ENCODE measurements around the gene PPIL1.
"Not testable (repeated sequence)": the region's sequence is repeated elsewhere in the genome, so short reads cannot be mapped to it uniquely, and the experiment has no call there.

The PPIL1 gene

DNA sequence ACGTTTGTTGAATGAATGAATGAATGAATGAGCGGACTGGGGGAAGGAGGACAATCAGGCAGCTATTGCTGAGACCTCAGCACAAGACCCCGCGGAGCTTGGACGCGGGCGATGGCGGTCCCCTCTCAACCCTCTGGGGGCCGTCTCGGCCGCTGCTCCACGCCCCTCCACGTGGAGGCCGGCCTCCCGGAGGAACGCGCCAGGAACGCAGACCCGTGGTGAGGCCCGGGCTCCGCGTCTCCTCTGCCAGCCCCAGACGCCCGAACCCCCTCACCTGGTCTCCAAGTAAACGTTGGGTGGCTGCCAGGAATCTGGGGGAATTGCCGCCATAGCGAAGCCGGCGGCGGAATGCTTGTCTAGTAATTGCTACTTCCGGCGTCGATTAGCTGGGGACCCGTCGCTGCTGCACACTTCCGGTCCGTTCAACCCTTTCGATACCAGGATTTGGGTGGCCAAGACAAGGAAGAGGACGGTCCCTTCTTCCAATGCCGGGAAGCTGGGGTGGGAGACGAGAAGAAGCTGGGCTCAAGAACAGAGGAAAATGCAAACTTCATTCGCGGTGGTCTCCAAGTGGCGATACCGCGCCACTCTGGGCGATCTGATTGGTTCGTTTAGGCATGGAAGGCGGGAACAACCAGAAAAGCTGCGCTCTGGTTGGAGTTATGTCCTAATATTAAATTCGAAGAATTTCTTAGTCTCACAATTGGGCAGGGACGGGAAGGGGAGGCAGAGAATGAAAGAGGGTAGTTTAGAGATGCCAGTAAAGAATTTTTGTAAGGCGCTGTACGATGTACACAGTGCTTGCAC, at the start of gene PPIL1:
PPIL1 (minus strand) TSS at position 361 of the 807 bp plus-strand sequence; CDS start at position 330, 31 bp downstream.
- DNase-seq = peak; percentile 95 to 99 (median 96)

GRCh38 chr6:36924131-36924530, 49.5 kb upstream of the PPIL1 start:
- no peak for DNase-seq

GRCh38 chr6:36920546-36920945, 45.9 kb upstream of the PPIL1 start:
- DNase-seq = no peak

DNA sequence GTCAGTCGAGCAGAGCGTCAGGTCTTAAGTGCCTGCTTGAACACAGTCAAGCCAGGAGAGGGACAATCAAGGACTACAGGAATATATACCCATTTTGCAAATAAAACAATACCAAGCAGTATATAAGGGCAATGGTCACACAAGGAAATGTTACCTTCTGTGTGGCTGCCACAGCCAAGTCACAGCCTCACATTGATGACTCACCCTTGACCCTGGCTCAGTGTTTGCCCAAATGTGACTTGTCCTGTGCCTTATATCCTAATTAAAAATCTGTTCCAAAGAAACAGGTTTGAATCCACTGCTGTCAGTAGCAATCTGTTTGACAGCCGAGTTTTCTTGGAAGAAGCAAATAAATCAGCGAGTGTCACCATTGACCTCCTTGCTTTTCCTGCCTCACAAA, 45.4 kb upstream of the PPIL1 start:
- no peak for DNase-seq

DNA sequence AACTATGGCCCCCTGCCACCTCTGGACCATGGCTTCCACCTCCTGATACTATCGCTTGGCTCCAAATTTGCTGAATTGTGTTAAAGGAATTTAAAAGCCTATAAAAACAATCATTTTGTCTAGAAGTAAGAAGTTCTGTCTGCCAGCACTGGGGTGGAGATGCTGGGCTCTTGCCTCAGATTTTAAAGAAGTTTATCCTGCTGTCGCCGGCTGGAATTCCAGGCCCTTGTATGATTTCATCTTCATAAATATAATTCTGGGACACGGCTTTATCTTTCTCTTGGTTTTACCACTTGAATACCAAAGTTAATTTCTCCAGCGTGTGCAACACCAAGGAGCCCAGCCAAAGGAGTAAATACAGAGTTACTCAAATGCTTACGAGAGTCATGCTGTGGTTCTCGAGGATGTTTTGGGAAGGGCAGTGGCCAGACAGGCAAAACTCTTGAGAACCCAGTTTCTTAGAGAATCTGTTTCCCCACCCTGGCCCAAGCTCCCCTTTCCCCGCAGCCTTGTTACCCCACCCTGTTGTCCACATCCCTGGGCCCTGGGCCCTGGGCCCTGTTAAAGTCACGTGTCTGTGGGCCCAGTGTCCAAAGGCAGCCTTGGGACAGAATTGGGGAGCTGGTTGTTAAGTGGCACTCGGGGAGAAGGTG, 43.1 kb upstream of the PPIL1 start:
- no peak for DNase-seq

DNA sequence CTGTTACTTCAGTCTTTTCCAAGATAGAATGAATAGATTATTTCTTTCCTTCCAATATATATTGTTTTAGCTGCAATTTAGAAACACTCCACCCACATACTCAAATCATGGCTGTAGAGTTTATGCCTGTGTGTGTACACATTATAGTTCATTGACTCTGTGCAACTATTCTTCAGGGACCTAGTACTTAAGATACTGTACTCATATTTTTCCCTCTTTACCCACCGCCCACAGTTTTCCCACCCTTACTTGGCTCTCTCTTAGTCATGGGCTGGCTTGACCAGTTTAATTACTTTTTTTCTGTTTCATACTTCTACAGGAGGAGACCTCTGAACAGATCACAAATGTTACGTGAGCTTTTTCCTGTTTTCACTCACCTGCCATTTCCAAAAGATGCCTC, 41.5 kb upstream of the PPIL1 start:
- DNase-seq = no peak

- no peak for DNase-seq
Measured at GRCh38 chr6:36915599-36915998, 41.0 kb upstream of the PPIL1 start.

- no peak for DNase-seq
Measured at GRCh38 chr6:36914227-36914794, 39.7 kb upstream of the PPIL1 start.

DNA sequence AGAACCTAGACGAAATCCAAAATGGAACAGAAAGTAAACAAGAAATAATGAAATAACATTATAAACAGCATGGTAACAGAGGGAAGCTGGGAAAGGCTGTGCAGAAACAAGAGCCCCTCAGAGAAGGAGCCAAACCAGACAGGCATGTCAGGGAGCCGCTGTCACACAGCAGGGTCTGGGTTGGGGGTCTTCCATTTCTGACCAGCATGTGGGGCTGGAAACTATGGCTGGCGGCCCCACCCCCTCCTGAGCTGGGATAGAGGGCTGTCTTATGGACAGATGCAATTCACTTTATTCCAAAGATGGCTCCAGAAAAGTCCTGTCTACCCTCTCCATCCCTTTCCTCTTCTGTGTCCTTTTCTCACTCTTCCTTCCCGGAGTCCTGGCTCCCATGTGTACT, 38.5 kb upstream of the PPIL1 start:
- DNase-seq = no peak

- DNase-seq = no peak
Measured at GRCh38 chr6:36912586-36912985, 38.0 kb upstream of the PPIL1 start.

GRCh38 chr6:36912030-36912454, 37.4 kb upstream of the PPIL1 start:
- DNase-seq = no peak

DNA sequence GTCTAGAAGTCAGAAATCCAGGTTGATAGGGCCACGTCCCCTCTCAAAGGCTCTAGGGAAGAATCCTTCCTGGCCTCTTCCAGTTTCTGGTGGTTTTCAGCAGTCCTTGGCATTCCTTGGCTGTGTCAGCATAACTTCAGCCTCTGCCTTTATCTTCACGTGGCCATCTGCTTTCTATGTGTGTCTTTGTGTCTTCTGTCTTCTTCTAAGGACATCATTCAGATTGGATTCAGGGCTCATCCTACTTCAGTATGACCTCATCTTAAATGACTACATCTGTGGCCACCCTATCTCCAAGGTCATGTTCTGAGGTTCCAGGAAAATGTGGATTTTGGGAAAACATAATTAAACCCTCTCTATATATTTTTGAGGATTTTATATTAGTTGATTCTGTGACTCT, 34.1 kb upstream of the PPIL1 start:
- no peak for DNase-seq

DNA sequence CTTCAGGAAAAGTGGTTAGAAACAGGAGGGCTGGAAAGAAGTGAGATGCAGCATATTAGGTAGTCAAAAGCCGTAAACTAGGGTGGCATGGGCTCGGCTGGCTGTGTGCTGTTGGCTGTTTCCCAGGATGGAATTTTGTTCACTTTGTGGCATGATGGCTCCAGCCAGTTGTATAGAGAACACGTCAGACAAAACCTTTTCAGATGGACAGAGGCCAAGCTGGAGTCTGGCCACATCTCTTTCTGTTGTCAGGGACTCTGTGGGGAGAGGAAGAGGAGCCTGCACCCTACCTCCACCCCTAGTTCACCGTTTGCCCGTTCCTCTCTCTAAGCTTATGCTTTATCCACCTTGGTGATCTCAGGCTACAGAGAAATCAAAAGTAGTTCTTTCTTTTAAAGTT, 33.2 kb upstream of the PPIL1 start:
- DNase-seq = no peak

DNA sequence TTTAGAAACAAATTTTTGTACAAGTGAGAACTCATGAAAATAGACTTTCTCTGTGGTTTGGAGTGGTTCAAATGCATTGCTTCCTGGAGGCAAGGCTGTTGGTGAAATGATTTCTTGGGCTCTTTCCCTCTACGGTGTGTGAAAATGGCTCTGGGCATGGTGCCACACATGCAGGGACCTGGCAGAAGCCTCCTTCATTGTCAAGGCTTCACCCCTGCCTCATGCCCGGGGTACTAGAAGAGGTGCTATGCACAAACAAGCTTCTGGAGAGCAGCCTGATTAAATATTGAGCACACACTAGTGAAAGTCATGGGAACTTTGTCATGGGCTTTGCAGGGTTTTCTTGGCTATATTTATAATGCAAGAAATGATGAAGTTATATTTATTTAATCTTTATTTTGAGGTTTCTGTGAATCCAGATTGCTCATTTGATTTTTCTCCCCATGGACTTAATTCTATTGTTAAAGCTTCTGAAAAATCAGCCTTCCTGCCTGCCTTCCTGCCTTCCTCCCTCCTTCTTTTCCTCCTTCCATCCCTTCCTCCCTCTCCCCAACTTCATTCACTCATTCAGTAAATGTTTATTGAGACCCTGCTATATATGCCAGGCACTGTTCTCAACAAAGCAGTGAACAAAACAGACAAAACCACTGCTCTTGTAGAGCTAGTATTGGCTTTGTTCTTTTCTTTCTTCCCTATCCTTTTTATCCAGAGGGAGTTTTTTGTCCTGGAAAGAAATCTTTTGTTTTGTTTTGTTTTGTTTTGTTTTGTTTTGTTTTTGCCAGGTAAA, 32.1 kb upstream of the PPIL1 start:
- DNase-seq = peak in 1 of 3 experiments; percentile 3

- no peak for DNase-seq
Measured at GRCh38 chr6:36904851-36905393, 30.3 kb upstream of the PPIL1 start.

- DNase-seq = no peak
Measured at GRCh38 chr6:36904114-36904513, 29.5 kb upstream of the PPIL1 start.

GRCh38 chr6:36897609-36898008, 23.0 kb upstream of the PPIL1 start:
- no peak for DNase-seq

DNA sequence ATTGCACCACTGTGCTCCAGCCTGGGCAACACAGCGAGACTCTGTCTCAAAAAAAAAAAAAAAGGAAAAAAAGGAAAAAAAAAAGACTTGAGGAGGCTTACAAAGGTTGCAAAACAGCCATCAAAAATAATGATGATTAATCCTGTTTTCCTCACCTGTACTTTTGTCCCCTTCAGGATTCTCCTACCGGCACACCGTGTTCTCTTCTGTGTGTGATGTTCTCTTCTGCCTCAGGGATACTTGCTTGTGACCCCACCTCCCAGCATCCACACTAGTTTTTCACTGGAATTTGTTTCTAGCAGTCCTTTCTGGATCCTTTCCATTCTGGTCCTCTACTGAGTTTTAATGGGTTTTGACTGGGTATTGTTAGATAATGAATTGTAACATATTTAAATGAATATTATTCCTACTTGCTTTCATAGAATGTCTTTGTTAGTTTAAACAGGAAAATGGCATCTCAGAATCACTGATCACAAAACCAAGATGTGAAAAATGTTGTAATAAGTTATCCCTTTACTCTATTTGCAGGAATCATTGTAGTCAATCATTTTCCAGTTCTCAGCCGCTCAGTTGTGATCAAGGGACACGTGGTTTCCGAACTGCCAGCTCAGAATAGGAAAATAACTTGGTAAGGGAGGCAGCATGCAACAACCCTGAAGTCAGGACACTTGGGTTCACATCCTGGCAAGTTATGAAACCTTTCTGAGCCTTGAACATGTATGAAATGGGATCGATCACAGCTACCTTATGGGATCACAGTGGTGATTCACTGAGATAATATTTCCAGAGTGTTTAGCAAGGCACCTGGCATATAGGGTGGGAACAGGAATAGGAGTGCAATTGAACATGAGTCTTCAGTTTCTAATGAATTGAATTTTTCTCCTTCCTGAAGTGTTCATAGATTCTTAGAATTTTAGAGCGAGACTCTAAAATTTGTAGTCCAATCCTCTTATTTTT, 19.7 kb upstream of the PPIL1 start:
- no peak for DNase-seq

- not testable (repeated sequence) for DNase-seq
Measured at GRCh38 chr6:36891153-36891552, 16.6 kb upstream of the PPIL1 start.

GRCh38 chr6:36890112-36890663, 15.6 kb upstream of the PPIL1 start:
- DNase-seq = no peak
